Endodermal cell (in vitro differentiated cells): ENCODE measurements around the gene NKX6-2. TPM values are rescaled to one million over a fixed set of nuclear protein-coding genes. Genes with fewer than 3 reads are reported as not detected.
"Not testable (repeated sequence)": the region's sequence is repeated elsewhere in the genome, so short reads cannot be mapped to it uniquely, and the experiment has no call there.

Experiments used
- DNase-seq: peaks from one replicate; pipeline ENCODE4 v3.0.0-alpha.2; 2017
- H3K27ac ChIP-seq: 2 replicates; pipeline ENCODE4 v1.5.1; 2013; ENCODE audit warnings: mild to moderate bottlenecking, low read depth, low read length, moderate library complexity
- H3K27me3 ChIP-seq: 2 replicates; pipeline ENCODE4 v1.6.1; 2013; ENCODE audit warnings: mild to moderate bottlenecking, low read length, moderate library complexity; ENCODE audit not compliant: insufficient read depth, control insufficient read depth, poor library complexity, severe bottlenecking
- H3K36me3 ChIP-seq: 2 replicates; pipeline ENCODE4 v1.7.0; 2013; ENCODE audit warnings: mild to moderate bottlenecking, low read length, moderate library complexity; ENCODE audit not compliant: control insufficient read depth, insufficient read depth
- H3K4me1 ChIP-seq: one replicate; pipeline ENCODE4 v1.7.0; 2013; ENCODE audit warnings: low read length; ENCODE audit not compliant: control insufficient read depth, insufficient read depth
- H3K4me3 ChIP-seq: 2 replicates; pipeline ENCODE4 v1.5.1; 2013; ENCODE audit warnings: mild to moderate bottlenecking, low read length, moderate library complexity
- H3K9ac ChIP-seq: 2 replicates; pipeline ENCODE4 v1.6.1; 2013; ENCODE audit warnings: mild to moderate bottlenecking, low read length, moderate library complexity; ENCODE audit not compliant: poor library complexity, severe bottlenecking; ENCODE audit errors: extremely low read depth
- H3K9me3 ChIP-seq: 2 replicates; pipeline ENCODE4 v1.6.1; 2013; ENCODE audit warnings: mild to moderate bottlenecking, low read length, moderate library complexity; ENCODE audit not compliant: control insufficient read depth
- H3K27ac Mint-ChIP-seq: 2 replicates; pipeline ENCODE4 v1.8.0; 2020; ENCODE audit warnings: mixed read lengths
- H3K27me3 Mint-ChIP-seq: 2 replicates; pipeline ENCODE4 v1.8.0; 2021; ENCODE audit warnings: mild to moderate bottlenecking, mixed read lengths; ENCODE audit not compliant: insufficient read depth
- H3K36me3 Mint-ChIP-seq: 2 replicates; pipeline ENCODE4 v1.8.0; 2020; ENCODE audit warnings: low read depth, mixed read lengths
- H3K4me1 Mint-ChIP-seq: 2 replicates; pipeline ENCODE4 v1.8.0; 2020; ENCODE audit warnings: mixed read lengths
- H3K4me3 Mint-ChIP-seq: 2 replicates; pipeline ENCODE4 v1.8.0; 2020; ENCODE audit warnings: mild to moderate bottlenecking, moderate library complexity, mixed read lengths
- H3K9me3 Mint-ChIP-seq: 2 replicates; pipeline ENCODE4 v1.8.0; 2020; ENCODE audit warnings: mild to moderate bottlenecking, mixed read lengths
- CTCF ChIP-seq: fragments of 200-600 bp; sonication (generic); conservative IDR thresholded peaks from 2 replicates; pipeline ENCODE4 v1.5.0; 2021; ENCODE audit warnings: antibody characterized with exemption, mild to moderate bottlenecking
- WGBS, 2 experiments: methylation state at CpG; one replicate each; pipeline versions ENCODE4 v1.1.5 to v1.1.7; 2013; ENCODE audit warnings: missing lambda C conversion rate in 2 of 2, mixed read lengths in 1 of 2; ENCODE audit not compliant: insufficient coverage in 1 of 2, insufficient read length in 1 of 2; 5-methylcytosine and 5-hydroxymethylcytosine counted together
- total RNA-seq, 2 donors: library from RNA; stranded (reverse); fragmentation: NEBNext Ultra II Directional in 1 of 2; extraction: Animal tissue kit (Norgen Biotek cat#: 25700) in 1 of 2; gene quantifications; 2 replicates in 1 of 2; 3 replicates in 1 of 2; pipeline ENCODE4 v1.2.1, GENCODE V29; 2021

Gene NKX6-2
- total RNA-seq, 2 donors from 2014 or later: 0.31 TPM; not detected in 1

- no peak overlapping the region for H3K4me3 ChIP-seq
- no peak overlapping the region for H3K9ac ChIP-seq
- no peak for TF ChIP-seq CTCF
- no peak overlapping the region for H3K27ac ChIP-seq
- H3K9me3 Mint-ChIP-seq: peaks cover 12% of the 10 kb centered on the region
- H3K9me3 ChIP-seq: no peaks in the 10 kb centered on the region
- H3K27ac Mint-ChIP-seq: no peak overlapping the region
- no peak overlapping the region for H3K4me3 Mint-ChIP-seq
- H3K27me3 Mint-ChIP-seq: peaks cover 1% of the 10 kb centered on the region
- H3K36me3 Mint-ChIP-seq: peaks cover 18% of the 10 kb centered on the region
- WGBS, 2 experiments: 94 to 98% methylated on average over 18 of the region's 18 CpGs
- no peaks in the 10 kb centered on the region for H3K36me3 ChIP-seq
- no peaks in the 10 kb centered on the region for H3K27me3 ChIP-seq
- no peaks in the 10 kb centered on the region for H3K4me1 Mint-ChIP-seq
- no peak for DNase-seq
- H3K4me1 ChIP-seq: no peaks in the 10 kb centered on the region
Measured at GRCh38 chr10:132776186-132776585, 9.8 kb downstream of the NKX6-2 start.

GRCh38 chr10:132774902-132775863, 10.8 kb downstream of the NKX6-2 start:
- no peaks in the 10 kb centered on the region for H3K27me3 ChIP-seq
- H3K27ac ChIP-seq: no peak overlapping the region
- Mint-ChIP-seq H3K4me3 (no peak overlapping the region), H3K9me3 (peaks cover 15% of the 10 kb centered on the region), H3K4me1 (no peaks in the 10 kb centered on the region), H3K36me3 (peaks cover 21% of the 10 kb centered on the region), H3K27ac (no peak overlapping the region), H3K27me3 (no peaks in the 10 kb centered on the region)
- no peaks in the 10 kb centered on the region for H3K4me1 ChIP-seq
- no peak for TF ChIP-seq CTCF
- no peaks in the 10 kb centered on the region for H3K36me3 ChIP-seq
- no peak overlapping the region for H3K4me3 ChIP-seq
- DNase-seq: peak; percentile 70
- no peaks in the 10 kb centered on the region for H3K9me3 ChIP-seq
- WGBS, 2 experiments: 83 to 94% methylated on average over 18 to 22 of the region's 22 CpGs
- H3K9ac ChIP-seq: no peak overlapping the region

GRCh38 chr10:132774181-132774901, 11.6 kb downstream of the NKX6-2 start:
- no peak overlapping the region for H3K27ac Mint-ChIP-seq
- no peaks in the 10 kb centered on the region for H3K4me1 Mint-ChIP-seq
- no peak for DNase-seq
- Histone ChIP-seq H3K9ac (no peak overlapping the region), H3K4me1 (no peaks in the 10 kb centered on the region), H3K27ac (no peak overlapping the region), H3K9me3 (no peaks in the 10 kb centered on the region), H3K36me3 (no peaks in the 10 kb centered on the region), H3K4me3 (no peak overlapping the region), H3K27me3 (no peaks in the 10 kb centered on the region)
- no peak for TF ChIP-seq CTCF
- peaks cover 15% of the 10 kb centered on the region for H3K9me3 Mint-ChIP-seq
- no peak overlapping the region for H3K4me3 Mint-ChIP-seq
- no peaks in the 10 kb centered on the region for H3K27me3 Mint-ChIP-seq
- H3K36me3 Mint-ChIP-seq: peaks cover 19% of the 10 kb centered on the region
- 81 to 86% methylated on average over 22 to 29 of the region's 29 CpGs for WGBS, 2 experiments

- not testable (repeated sequence) for H3K27ac ChIP-seq, H3K27me3 ChIP-seq, H3K27ac Mint-ChIP-seq, H3K9ac ChIP-seq, DNase-seq, H3K4me3 Mint-ChIP-seq, H3K4me1 Mint-ChIP-seq, H3K36me3 ChIP-seq, H3K27me3 Mint-ChIP-seq, H3K4me1 ChIP-seq, H3K9me3 ChIP-seq, H3K4me3 ChIP-seq
- 94 to 100% methylated on average over 9 to 20 of the region's 25 CpGs for WGBS, 2 experiments
- peaks cover 15% of the 10 kb centered on the region for H3K9me3 Mint-ChIP-seq
- peaks cover 22% of the 10 kb centered on the region for H3K36me3 Mint-ChIP-seq
Measured at GRCh38 chr10:132772816-132773215, 13.1 kb downstream of the NKX6-2 start.
